ENCODE data around the gene SNRPB. TPM values are rescaled to one million over a fixed set of nuclear protein-coding genes. Genes with fewer than 3 reads are reported as not detected.

SNRPB gene
- total RNA-seq (2022; extraction: Qiagen RNA extraction), result 858 to 1,120 TPM (median 1,025 TPM) in 5 replicates

DNA sequence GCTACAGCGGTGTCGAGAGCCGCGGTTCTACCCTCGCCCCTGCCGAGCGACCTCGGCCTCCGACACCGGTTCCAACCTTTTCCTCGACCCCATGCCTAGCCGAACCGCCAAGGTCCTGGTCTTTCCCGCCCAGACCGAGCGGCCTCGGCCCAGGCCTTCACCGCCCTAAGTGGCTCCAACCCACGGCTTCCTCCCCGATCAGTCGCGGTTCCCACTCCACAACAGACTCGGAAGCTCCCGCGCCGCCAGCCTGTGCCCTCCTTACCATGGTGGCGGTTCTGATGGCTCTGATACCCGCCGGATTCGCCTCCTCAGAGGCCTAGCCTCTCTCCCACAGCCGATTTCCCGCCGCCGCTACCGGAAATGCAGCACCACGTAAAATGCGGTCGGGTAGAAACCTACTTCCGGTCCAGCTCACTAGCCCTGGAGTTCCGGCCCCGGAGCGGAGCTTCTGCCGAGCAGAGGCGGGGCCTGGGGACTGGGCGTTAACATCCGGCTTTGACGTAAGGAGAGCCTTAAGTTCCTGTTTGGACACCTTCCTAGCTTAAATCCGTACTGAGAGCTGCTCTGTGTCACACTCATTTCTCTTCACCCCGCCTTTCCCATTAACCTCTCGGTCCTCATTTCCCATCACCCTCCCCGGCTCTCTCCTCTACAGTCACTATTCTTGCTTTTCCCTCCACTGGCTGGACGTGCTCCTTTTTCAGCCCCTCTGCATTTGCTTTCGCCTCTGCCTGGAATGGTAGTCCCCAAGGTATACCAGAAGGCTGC, at the start of gene SNRPB:
TSS of gene SNRPB (minus strand) at position 367 of the 771 bp plus-strand sequence. CDS start at position 268, 99 bp downstream.

GRCh38 chr20:2508631-2509467, 38.3 kb upstream of the SNRPB start, which contains the start of gene ZNF343:
Gene ZNF343, minus strand, starts transcription at chr20:2508915. Its CDS starts 15,020 bp downstream, at chr20:2493895.

Other genes starting within 250 kb of the SNRPB start
- 0.03 TPM in 3 of 5 replicates, not detected in the others for gene TGM3, start 174.8 kb downstream of the SNRPB start, total RNA-seq (2022; extraction: Qiagen RNA extraction)
- gene TGM6, start 89.9 kb downstream of the SNRPB start, total RNA-seq (2022; extraction: Qiagen RNA extraction), result not detected in 5 replicates
- gene ZNF343, start 38.1 kb upstream of the SNRPB start, total RNA-seq (2022; extraction: Qiagen RNA extraction), result 11.8 to 16.5 TPM (median 13.0 TPM) in 5 replicates
- gene TMC2, start 65.8 kb upstream of the SNRPB start, total RNA-seq (2022; extraction: Qiagen RNA extraction), result not detected in 5 replicates
- gene NOP56, start 181.8 kb upstream of the SNRPB start, total RNA-seq (2022; extraction: Qiagen RNA extraction), result 565 to 652 TPM (median 610 TPM) in 5 replicates
- gene IDH3B, start 193.4 kb upstream of the SNRPB start, total RNA-seq (2022; extraction: Qiagen RNA extraction), result 126 to 138 TPM (median 135 TPM) in 5 replicates
- gene EBF4, start 222.0 kb upstream of the SNRPB start, total RNA-seq (2022; extraction: Qiagen RNA extraction), result 2.5 to 3.9 TPM (median 3.0 TPM) in 5 replicates

Measured in A549 treated with CORT108297 at 1 μM for 4 hours (cell line).